Glutamatergic neuron (in vitro differentiated cells): ENCODE measurements around the gene FAAP100. TPM values are rescaled to one million over a fixed set of nuclear protein-coding genes. Genes with fewer than 3 reads are reported as not detected.
A peak's percentile ranks its signal among the peaks of the same experiment; 100 is the strongest.

Source experiments
- DNase-seq: peaks from one replicate; pipeline ENCODE4 v3.0.0; 2022
- H3K27ac Mint-ChIP-seq: one replicate; pipeline ENCODE4 v1.8.0; 2020; ENCODE audit warnings: mild to moderate bottlenecking, mixed read lengths, inconsistent platforms; ENCODE audit not compliant: unreplicated experiment
- H3K27me3 Mint-ChIP-seq: one replicate; pipeline ENCODE4 v1.8.0; 2020; ENCODE audit warnings: mild to moderate bottlenecking, moderate library complexity, mixed read lengths, inconsistent platforms; ENCODE audit not compliant: unreplicated experiment
- H3K36me3 Mint-ChIP-seq: one replicate; pipeline ENCODE4 v1.8.0; 2020; ENCODE audit warnings: mild to moderate bottlenecking, mixed read lengths, inconsistent platforms; ENCODE audit not compliant: unreplicated experiment
- H3K4me1 Mint-ChIP-seq: one replicate; pipeline ENCODE4 v1.8.0; 2020; ENCODE audit warnings: mild to moderate bottlenecking, low read depth, mixed read lengths, inconsistent platforms; ENCODE audit not compliant: unreplicated experiment
- H3K4me3 Mint-ChIP-seq: one replicate; pipeline ENCODE4 v1.8.0; 2020; ENCODE audit warnings: mild to moderate bottlenecking, mixed read lengths, inconsistent platforms; ENCODE audit not compliant: unreplicated experiment
- H3K9me3 Mint-ChIP-seq: one replicate; pipeline ENCODE4 v1.8.0; 2020; ENCODE audit warnings: mild to moderate bottlenecking, moderate library complexity, mixed read lengths, inconsistent platforms; ENCODE audit not compliant: unreplicated experiment
- CTCF ChIP-seq: fragments of 200-600 bp; sonication (generic); IDR thresholded peaks from one replicate; pipeline ENCODE4 v1.5.0; 2021; ENCODE audit not compliant: partially characterized antibody, unreplicated experiment
- long read RNA-seq: library from polyadenylated mRNA; unstranded; transcript quantifications from one replicate; pipeline ENCODE4 v2.0.0, GENCODE V29; 2020; ENCODE audit not compliant: unreplicated experiment
- total RNA-seq: library from RNA; stranded (reverse); fragmentation: NEBNext Ultra II Directional; extraction: Animal tissue kit (Norgen Biotek cat#: 25700); gene quantifications from one replicate; pipeline ENCODE4 v1.2.1, GENCODE V29; 2021; ENCODE audit not compliant: unreplicated experiment

Gene FAAP100
- total RNA-seq: 56.5 TPM
- long read RNA-seq, partial matches to known transcripts: 5 of 18 reads
- long read RNA-seq, other reads (novel, unspliced or antisense): 3 of 18 reads

GRCh38 chr17:81552244-81553017, at the start of gene FAAP100:
Gene FAAP100 (minus strand): TSS chr17:81552353. CDS start chr17:81552330, 23 bp downstream.
- Mint-ChIP-seq H3K27me3 (peaks cover 16% of the 10 kb centered on the region), H3K4me1 (peaks cover 11% of the 10 kb centered on the region), H3K4me3 (peak within 1 kb of the TSS; percentile 92), H3K36me3 (peaks cover 4% of the 10 kb centered on the region), H3K9me3 (peaks cover 17% of the 10 kb centered on the region), H3K27ac (peak within 1 kb of the TSS; percentile 76)
- DNase-seq: peak; percentile 86
- no peak for TF ChIP-seq CTCF

- no peak for DNase-seq
- Mint-ChIP-seq H3K9me3 (no peaks in the 10 kb centered on the region), H3K27ac (peak overlapping the region; percentile 39), H3K4me3 (no peak overlapping the region), H3K27me3 (peaks cover 2% of the 10 kb centered on the region), H3K36me3 (no peaks in the 10 kb centered on the region), H3K4me1 (peaks cover 5% of the 10 kb centered on the region)
- peak; percentile 83 for TF ChIP-seq CTCF
Measured at GRCh38 chr17:81601525-81602120, 49.5 kb upstream of the FAAP100 start.

- Mint-ChIP-seq H3K36me3 (no peaks in the 10 kb centered on the region), H3K4me3 (no peak overlapping the region), H3K27ac (no peak overlapping the region), H3K9me3 (no peaks in the 10 kb centered on the region), H3K4me1 (peaks cover 5% of the 10 kb centered on the region), H3K27me3 (peaks cover 2% of the 10 kb centered on the region)
- DNase-seq: no peak
- TF ChIP-seq CTCF: no peak
Measured at GRCh38 chr17:81599719-81600486, 47.8 kb upstream of the FAAP100 start.

DNA sequence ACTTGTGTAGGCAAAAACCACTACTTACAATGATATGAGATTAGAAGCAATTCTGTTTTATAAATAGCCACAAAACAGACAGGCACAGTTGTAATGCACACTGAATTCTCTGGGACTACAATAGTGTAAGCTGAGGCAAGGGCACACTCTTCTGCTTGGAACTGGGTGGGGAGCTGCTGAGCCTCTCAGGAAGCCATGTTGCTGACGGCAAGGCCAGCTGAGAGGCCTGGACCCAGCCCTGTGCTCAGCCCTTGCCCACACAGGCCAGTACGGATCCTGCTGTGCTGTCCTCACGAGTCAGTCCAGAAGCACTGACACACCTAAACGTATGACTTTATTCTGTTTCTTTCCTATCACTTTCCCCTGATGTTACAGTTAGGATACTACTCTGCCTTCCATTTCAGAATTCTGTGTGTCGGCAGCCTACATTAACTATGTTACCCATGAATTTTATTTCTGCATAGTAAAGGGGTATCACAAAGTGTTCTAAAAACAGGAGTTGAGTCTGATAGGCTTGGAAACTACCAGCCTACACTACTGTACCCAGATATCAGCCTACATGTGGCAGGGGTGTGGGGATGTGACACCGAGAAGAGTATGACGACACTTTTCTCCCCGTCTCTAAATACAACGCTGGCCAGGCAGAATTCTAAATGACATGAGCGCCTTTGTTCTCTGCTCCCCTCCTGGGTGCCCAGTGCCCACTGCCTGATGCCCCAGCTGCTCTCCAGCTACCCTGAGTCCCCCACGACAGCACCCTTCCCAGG, 41.1 kb upstream of the FAAP100 start:
- Mint-ChIP-seq H3K27me3 (no peaks in the 10 kb centered on the region), H3K4me3 (peak overlapping the region; percentile 15), H3K27ac (peak overlapping the region; percentile 33), H3K36me3 (no peaks in the 10 kb centered on the region), H3K9me3 (peaks cover 5% of the 10 kb centered on the region), H3K4me1 (peaks cover 2% of the 10 kb centered on the region)
- TF ChIP-seq CTCF: no peak
- no peak for DNase-seq
